ENCODE results near the gene PTPN23. TPM values are rescaled to one million over a fixed set of nuclear protein-coding genes. Genes with fewer than 3 reads are reported as not detected.

The PTPN23 gene
- total and polyA plus RNA-seq, 10 of the 15 experiments (the other 5 are each of a cell fraction or from before 2014, with no cell fraction given) = 0.44 to 28.6 (median 4.4) TPM

- Histone ChIP-seq H3K4me1 (ENCODE audit: control insufficient read depth, insufficient read depth, low read length) (peaks cover 22% of the 10 kb centered on the region), H3K9me3 (replicated peaks; ENCODE audit: control insufficient read depth, insufficient read depth, low read length) (no peaks in the 10 kb centered on the region; the same call in 2 of the 3 replicates), H4K20me1 (ENCODE audit: control insufficient read depth, insufficient read depth) (no peaks in the 10 kb centered on the region), H3K27ac (ENCODE audit: control insufficient read depth, insufficient read depth) (no peak overlapping the region), H2AFZ (ENCODE audit: control insufficient read depth, low read depth, low read length) (no peak overlapping the region), H3K4me3 (no peak overlapping the region), H3K36me3 (ENCODE audit: control insufficient read depth in 2 of 2, insufficient read depth in 2 of 2, low read length in 1 of 2) (peaks cover 9% of the 10 kb centered on the region in 2 experiments), H3K27me3 (replicated peaks in 1 of 2; ENCODE audit: control insufficient read depth in 2 of 2, insufficient read depth in 2 of 2, low read length in 1 of 2) (no peaks in the 10 kb centered on the region), H3K4me2 (ENCODE audit: control insufficient read depth, insufficient read depth) (no peak overlapping the region), H3K79me2 (ENCODE audit: control insufficient read depth, insufficient read depth, low read length) (no peaks in the 10 kb centered on the region), H3K9ac (ENCODE audit: control insufficient read depth, insufficient read depth, low read length) (no peak overlapping the region)
- ChIA-PET POLR2A (interaction anchor here (0.6 to 2.5 kb wide), 3 partner anchors 12 to 124 kb away, joined by 6 to 16 read pairs (median 6); no protein-coding TSS in a partner anchor), SMC1A (ENCODE audit: uncharacterized antibody, unreplicated experiment) (interaction anchor here (1.2 to 3.2 kb wide), 3 partner anchors 14 to 65 kb away, joined by 3 to 12 read pairs (median 4); partner anchors contain the start of gene KLHL18), CTCF (interaction anchor here (0.8 to 1.2 kb wide), 2 partner anchors 25 to 187 kb away, joined by 3 read pairs; no protein-coding TSS in a partner anchor), RAD21 (ENCODE audit: unreplicated experiment) (interaction anchor here (0.5 to 2.2 kb wide), 3 partner anchors 57 to 373 kb away, joined by 3 to 10 read pairs (median 5); partner anchors contain the start of gene SETD2)
- TF ChIP-seq SPI1 (IDR thresholded peaks at IDR 0.05; ENCODE audit: borderline replicate concordance, insufficient read depth, low read depth, low read length) (peak; percentile 45; the same call in 1 of the 2 replicates), BMI1 (IDR thresholded peaks at IDR 0.05; ENCODE audit: borderline replicate concordance) (no peak)
- 78% methylated on average over 5 of the region's 5 CpGs for WGBS (ENCODE audit: insufficient coverage, insufficient replicate concordance, low lambda C conversion rate, missing lambda C conversion rate)
- no TSS peak for BruUV-seq (replicated peaks)
- FAIRE-seq = no peak
- in situ Hi-C loops (cut with MboI) (no loop called here), intact Hi-C loops (cut with micrococcal nuclease; ENCODE audit: unreplicated experiment) (no loop called here)
- no peak for ATAC-seq
- DNase-seq (ENCODE audit: low read depth, low spot score) = no peak
Measured at GRCh38 chr3:47348411-47349154, 32.2 kb upstream of the PTPN23 start.

GRCh38 chr3:47355010-47355409 is 25.8 kb upstream of the PTPN23 start:
- no peak for DNase-seq (ENCODE audit: low read depth, low spot score)
- Histone ChIP-seq H4K20me1 (ENCODE audit: control insufficient read depth, insufficient read depth) (no peaks in the 10 kb centered on the region), H3K36me3 (ENCODE audit: control insufficient read depth in 2 of 2, insufficient read depth in 2 of 2, low read length in 1 of 2) (no peaks in the 10 kb centered on the region), H3K9ac (ENCODE audit: control insufficient read depth, insufficient read depth, low read length) (no peak overlapping the region), H3K27ac (ENCODE audit: control insufficient read depth, insufficient read depth) (no peak overlapping the region), H3K4me2 (ENCODE audit: control insufficient read depth, insufficient read depth) (no peak overlapping the region), H3K79me2 (ENCODE audit: control insufficient read depth, insufficient read depth, low read length) (no peaks in the 10 kb centered on the region), H3K27me3 (replicated peaks in 1 of 2; ENCODE audit: control insufficient read depth in 2 of 2, insufficient read depth in 2 of 2, low read length in 1 of 2) (no peaks in the 10 kb centered on the region), H3K9me3 (replicated peaks; ENCODE audit: control insufficient read depth, insufficient read depth, low read length) (peaks cover 5% of the 10 kb centered on the region; the same call in 2 of the 3 replicates), H3K4me3 (no peak overlapping the region), H3K4me1 (ENCODE audit: control insufficient read depth, insufficient read depth, low read length) (no peaks in the 10 kb centered on the region), H2AFZ (ENCODE audit: control insufficient read depth, low read depth, low read length) (no peak overlapping the region)
- whole genome bisulfite sequencing (ENCODE audit: insufficient coverage, insufficient replicate concordance, low lambda C conversion rate, missing lambda C conversion rate) = 65% methylated on average over 3 of the region's 3 CpGs
- no peak for TF ChIP-seq HSF1 (IDR thresholded peaks at IDR 0.05; ENCODE audit: low read depth, low read length)
- intact Hi-C loops (cut with micrococcal nuclease; ENCODE audit: unreplicated experiment) = no loop called here
- SMC1A ChIA-PET (ENCODE audit: uncharacterized antibody, unreplicated experiment) = interaction anchor here (0.8 to 1.3 kb wide), 2 partner anchors 15 to 18 kb away, joined by 3 read pairs; no protein-coding TSS in a partner anchor
- POLR2A ChIA-PET = no interaction called here
- no peak for ATAC-seq
- no peak for FAIRE-seq
- no TSS peak for BruUV-seq (replicated peaks)
- in situ Hi-C loops (cut with MboI) = no loop called here
- RAD21 ChIA-PET (ENCODE audit: unreplicated experiment) = interaction anchor here (0.6 kb wide), 1 partner anchor 14 kb away, joined by 3 read pairs; no protein-coding TSS in a partner anchor
- CTCF ChIA-PET = no interaction called here
